HG02798 (cell line): ENCODE results near the gene JAK1.

Source experiments
- ATAC-seq: cut with Tn5 transposase; IDR thresholded peaks from one replicate; pipeline ENCODE4 v1.9.1; 2021; ENCODE audit warnings: mild to moderate bottlenecking; ENCODE audit not compliant: unreplicated experiment, poor library complexity

The JAK1 gene

GRCh38 chr1:64895500-64895899, 70.8 kb downstream of the JAK1 start:
- peak; percentile 68 for ATAC-seq

GRCh38 chr1:64894438-64895196, 71.7 kb downstream of the JAK1 start:
- ATAC-seq: no peak

GRCh38 chr1:64893921-64894320, 72.4 kb downstream of the JAK1 start:
- ATAC-seq: no peak

GRCh38 chr1:64892576-64893573, 73.5 kb downstream of the JAK1 start:
- no peak for ATAC-seq

GRCh38 chr1:64891448-64891825, 74.9 kb downstream of the JAK1 start:
- ATAC-seq: no peak

DNA sequence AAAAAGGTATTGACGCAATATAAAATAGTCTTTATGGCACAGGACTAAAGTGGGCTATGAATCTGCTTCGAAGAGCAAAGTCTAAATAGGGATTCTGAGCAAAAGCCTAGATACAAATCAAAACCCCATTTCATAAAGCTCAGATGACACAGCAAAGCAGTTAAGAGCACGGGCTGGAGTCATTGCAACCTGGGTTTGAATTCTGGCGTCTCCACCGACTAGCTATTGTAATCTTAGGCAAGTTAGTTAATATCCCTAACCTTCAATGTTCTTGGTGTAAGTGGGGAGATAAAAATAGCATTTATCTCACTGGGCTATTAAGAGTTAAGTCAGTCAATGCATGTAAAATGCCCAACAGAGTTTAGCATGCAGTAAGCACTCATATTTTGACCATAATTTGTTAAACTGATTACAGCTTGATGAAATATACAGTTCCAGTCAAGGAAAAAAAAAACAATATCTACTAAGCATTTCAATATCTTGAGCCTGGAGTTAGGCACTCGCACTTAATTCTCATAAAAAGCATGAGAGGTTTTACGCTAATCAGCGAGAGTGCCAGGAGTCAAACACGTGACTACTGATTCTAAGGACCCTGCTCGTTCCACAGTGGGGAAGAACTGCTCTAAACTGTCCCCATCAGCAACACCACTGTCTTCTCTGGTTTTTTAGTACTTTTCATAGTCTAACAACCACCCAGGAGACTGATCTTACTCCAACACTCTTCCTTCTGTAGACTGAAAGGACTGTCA, 75.5 kb downstream of the JAK1 start:
- no peak for ATAC-seq

GRCh38 chr1:64887689-64888217, 78.6 kb downstream of the JAK1 start:
- no peak for ATAC-seq

DNA sequence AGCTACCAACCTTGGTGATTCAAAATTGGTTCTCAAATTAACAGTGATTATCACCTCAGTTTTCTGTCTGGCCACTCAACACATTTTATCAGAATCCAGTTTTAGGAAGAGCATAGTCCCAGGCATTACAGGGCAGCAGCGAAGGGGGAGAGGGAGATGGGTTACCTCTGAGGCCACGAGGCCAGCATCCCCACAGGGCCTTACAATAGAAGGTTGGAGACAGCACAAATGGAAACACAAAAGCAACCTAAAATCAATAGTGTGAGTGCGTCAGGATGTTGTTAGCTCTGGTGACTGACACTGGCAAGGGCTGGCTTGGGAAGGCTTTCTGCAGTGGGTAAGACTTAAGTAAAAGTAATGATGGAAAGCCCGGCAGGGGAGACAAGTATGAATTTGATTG, 79.5 kb downstream of the JAK1 start:
- ATAC-seq: no peak

DNA sequence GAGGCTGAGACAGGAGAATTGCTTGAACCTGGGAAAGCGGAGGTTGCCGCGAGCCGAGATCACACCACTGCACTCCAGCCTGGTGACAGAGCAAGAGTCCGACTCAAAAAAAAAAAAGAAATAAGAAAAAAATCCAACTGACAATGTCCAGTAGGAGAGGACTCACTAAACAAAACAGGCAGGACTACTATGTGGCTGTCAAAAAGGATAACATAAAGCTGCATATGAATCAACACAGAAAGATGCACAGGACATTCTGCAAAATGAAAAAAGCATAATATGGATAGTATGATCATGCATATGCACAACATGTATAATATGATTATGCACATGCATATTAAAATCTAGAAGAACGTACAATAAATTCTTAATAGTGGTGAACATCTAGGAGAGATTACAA, 80.7 kb downstream of the JAK1 start:
- no peak for ATAC-seq

- no peak for ATAC-seq
Observed at GRCh38 chr1:64884261-64885040, 81.9 kb downstream of the JAK1 start.

- ATAC-seq: peak; percentile 97
Observed at GRCh38 chr1:64882574-64883255, 83.6 kb downstream of the JAK1 start.

DNA sequence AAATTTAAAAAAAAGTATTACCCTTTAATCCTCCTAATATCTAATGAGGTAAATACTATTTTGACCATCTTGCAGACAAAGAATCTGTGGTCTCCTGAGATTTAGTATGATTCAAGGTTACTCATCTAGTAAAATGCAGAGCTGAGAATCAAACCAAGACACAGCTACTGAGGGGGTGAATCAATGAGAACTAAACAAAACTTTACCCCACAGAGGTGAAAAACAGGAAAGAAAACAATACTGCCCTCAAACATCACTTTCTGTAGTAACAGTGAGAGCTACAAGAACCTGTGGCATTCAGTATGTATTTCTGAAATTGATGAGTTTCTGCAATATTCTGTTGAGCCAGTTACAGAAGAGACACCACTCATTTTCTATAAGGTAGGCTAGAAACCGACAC, 85.1 kb downstream of the JAK1 start:
- ATAC-seq: no peak

DNA sequence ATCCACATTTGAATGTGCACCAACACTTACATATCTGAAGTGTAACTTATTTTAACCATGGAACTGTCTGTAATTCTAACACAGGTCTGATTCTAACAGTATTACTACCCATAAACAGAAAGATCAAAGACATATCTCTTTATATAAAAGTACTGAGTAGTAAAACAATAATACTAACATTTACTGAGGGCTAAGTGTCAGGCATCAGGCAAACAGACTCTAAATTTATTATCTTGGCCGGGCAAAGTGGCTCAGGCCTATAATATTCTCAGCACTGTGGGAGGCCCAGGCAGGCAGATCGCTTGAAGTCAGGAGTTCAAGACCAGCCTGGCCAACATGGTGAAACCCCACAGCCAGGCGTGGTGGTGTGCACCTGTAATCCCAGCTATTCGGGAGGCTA, 85.9 kb downstream of the JAK1 start:
- no peak for ATAC-seq

DNA sequence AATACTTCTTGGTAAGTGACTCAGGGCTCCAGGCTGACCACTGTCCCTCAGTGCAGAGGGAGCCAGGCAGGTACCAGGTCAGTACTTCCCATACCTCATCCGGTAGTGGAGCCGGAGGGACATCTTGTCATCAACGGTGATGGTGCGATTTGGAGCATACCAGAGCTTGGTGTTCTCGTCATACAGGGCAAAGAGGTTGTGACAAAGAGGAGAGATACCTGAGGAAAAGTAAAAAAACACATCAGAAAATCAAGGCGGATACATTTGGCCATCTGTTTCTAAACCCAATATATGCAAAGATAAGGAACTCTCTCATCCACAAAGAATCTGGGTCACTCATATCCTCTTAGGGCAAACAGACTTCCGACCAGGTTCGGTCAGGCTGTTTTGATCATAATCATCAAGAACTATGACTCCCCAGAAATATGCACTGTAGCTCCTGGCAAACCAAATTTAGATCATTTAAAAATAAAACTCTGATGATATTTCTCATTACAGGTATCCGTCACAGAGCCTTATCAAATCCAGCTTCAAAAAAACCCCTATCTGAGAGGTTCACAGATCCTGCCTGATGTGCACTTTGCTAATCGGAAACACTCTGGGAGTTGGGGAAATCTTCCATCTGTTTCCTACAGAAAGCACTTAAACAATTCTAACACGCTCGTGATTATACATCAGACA, 87.3 kb downstream of the JAK1 start:
- ATAC-seq: no peak

- ATAC-seq: no peak
Observed at GRCh38 chr1:64878090-64878489, 88.3 kb downstream of the JAK1 start.

DNA sequence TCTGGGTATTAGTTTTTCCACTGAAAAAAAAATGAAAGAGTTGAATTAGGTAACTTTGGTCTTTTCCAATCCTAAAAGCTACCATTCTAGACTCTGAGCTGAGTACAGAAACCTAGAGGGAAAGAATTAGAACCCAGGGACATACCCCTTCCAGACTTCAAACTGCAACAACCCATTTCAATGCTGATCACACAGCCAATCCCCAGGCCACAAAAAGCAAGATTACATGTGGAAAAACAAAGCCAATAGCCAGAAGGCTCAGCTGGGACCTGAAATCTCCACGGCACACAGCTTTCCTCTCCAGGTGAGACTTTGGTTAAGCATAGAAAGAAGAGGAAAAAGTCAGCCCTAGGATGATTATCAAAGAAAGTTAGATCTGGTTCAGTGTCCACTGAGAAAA, 88.8 kb downstream of the JAK1 start:
- ATAC-seq: no peak

DNA sequence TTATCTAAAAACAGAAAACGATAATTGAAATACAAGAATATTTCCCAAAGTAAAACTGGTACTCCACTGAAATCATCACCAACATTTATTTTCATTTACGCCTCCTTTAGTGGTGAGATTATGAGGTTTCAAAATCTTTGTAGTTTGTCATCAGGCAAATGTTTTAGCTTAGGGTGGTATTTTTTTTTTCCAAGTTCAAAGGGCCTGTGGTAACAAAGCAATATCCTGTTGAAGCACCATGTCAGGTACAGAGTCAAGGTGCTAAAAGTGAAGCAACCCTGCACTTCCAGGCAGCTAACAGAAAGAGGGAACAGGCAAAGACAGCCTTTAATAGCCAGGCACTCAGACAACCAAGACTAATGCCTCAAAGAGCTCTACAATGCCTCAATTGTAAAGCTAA, 89.2 kb downstream of the JAK1 start:
- ATAC-seq: no peak

DNA sequence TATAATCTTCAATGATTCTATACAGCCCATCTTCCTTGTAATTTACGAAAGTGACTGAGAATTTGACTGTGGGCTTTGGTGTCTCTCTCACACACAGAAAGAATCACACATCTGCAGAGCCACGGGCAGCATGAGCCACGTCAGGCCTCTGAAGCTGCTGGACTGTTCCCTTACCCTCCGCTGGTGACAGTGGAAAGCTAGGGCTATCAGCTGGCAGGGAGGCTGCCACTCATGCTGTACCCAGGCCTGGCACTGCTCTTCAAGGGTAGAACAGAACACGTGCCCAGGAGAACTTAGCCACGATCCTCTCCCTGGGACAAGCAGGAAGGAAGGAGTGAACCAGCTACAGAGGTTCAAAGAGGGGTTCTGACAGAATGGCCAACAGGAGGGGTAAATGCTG, 90.7 kb downstream of the JAK1 start:
- no peak for ATAC-seq

DNA sequence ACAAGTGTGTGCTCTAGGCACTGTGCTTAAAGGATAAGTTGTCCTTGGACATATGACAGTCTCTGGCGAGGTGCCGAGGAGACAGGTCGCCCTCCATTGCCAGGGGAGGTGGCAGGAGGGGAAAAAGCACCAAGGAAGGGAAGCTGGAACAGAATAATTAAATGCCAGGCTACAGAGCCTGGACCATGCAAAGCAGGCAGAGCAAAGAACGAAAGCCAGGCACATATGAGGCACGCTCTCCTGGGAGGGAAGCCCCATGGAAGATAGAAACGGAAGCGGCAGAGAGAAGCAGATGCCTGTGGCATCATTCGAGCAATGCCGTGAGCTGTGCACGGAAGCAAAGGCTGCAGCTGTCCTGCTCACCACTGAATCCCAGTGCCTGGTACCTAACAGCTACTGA, 91.2 kb downstream of the JAK1 start:
- ATAC-seq: no peak
